Activated B cell treated with CpG ODN at 0.5 μM for 24 hours (primary cell): ENCODE measurements around the gene ATP10B. TPM values are rescaled to one million over a fixed set of nuclear protein-coding genes. Genes with fewer than 3 reads are reported as not detected.

ENCODE experiments used
- ATAC-seq: fragments of 200-7000 bp; cut with Tn5 transposase; one replicate; pipeline ENCODE4 v1.10.0; 2021; ENCODE audit warnings: low read depth, mild to moderate bottlenecking, moderate library complexity
- CTCF ChIA-PET: fragments of 350-600 bp; sonication (Branson Sonifier 250); formaldehyde crosslinking; loops from one replicate; lab custom pipeline; 2021; ENCODE audit warnings: antibody characterized with exemption; lab: Charles Lee
- POLR2A ChIA-PET: fragments of 350-600 bp; sonication (Branson Sonifier 250); formaldehyde crosslinking; loops from one replicate; lab custom pipeline; 2021; ENCODE audit warnings: antibody characterized with exemption; lab: Charles Lee
- DNase-seq: peaks from one replicate; pipeline ENCODE4 v3.0.0; 2022
- H3K27ac Mint-ChIP-seq: one replicate; pipeline ENCODE4 v1.8.0; 2020; ENCODE audit warnings: mixed read lengths
- H3K27me3 Mint-ChIP-seq: one replicate; pipeline ENCODE4 v1.8.0; 2021; ENCODE audit warnings: mixed read lengths
- H3K36me3 Mint-ChIP-seq: one replicate; pipeline ENCODE4 v1.8.0; 2021; ENCODE audit warnings: low read depth, mixed read lengths
- H3K4me1 Mint-ChIP-seq: one replicate; pipeline ENCODE4 v1.8.0; 2021; ENCODE audit warnings: mixed read lengths
- H3K4me3 Mint-ChIP-seq: one replicate; pipeline ENCODE4 v1.8.0; 2020; ENCODE audit warnings: mild to moderate bottlenecking, mixed read lengths
- H3K9me3 Mint-ChIP-seq: one replicate; pipeline ENCODE4 v1.8.0; 2020; ENCODE audit warnings: mixed read lengths
- intact Hi-C: fragments of 100-400 bp; cut with micrococcal nuclease; formaldehyde crosslinking; loops from one replicate; pipeline ENCODE4 v1.15.1; 2024
- total RNA-seq: library from RNA; stranded (reverse); gene quantifications from 2 replicates; pipeline ENCODE4 v1.2.3, GENCODE V29; 2022
- TF ChIP-seq, protein P1 (sequence below): fragments of 200-600 bp; IDR thresholded peaks from one replicate; pipeline ENCODE4 v1.8.0; 2022; ENCODE audit warnings: antibody characterized with exemption, mild to moderate bottlenecking

The ATP10B gene
- total RNA-seq, 1 donor from 2014 or later, result not detected

DNA sequence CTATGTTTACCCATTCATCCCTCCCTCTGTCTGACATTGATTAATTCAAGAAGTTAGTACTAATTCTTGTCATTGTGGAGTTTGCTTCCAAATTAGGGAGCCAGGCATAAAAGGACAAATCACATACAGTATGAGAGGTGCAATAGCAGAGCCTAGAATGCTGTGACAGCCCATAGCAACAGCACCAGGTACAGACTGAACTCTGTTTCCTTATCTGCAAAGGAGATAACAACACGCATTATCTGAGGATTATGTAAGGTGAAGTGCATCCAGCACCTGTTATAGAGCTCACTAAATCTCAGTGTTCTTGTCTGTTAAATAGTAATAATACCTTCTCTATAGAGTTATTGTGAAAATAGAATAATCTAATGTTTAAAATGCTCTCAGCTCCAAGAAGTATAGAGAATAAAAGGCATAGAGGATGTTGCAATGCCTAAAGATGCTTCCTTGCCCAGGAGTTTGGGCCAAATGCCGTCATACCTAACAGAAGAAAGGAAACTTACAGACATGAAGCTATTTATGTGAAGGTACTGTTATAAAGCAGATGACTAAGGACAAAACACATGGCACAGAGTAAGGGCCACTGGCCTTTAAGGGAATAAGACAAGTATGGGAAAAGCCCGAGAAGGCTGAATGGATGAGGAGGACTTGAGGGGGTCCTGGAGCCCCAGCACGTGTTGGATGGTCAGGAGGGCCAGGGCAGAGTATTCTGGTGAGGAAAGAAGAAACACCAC is 214.5 kb downstream of the ATP10B start:
- TF ChIP-seq, protein P1, sequence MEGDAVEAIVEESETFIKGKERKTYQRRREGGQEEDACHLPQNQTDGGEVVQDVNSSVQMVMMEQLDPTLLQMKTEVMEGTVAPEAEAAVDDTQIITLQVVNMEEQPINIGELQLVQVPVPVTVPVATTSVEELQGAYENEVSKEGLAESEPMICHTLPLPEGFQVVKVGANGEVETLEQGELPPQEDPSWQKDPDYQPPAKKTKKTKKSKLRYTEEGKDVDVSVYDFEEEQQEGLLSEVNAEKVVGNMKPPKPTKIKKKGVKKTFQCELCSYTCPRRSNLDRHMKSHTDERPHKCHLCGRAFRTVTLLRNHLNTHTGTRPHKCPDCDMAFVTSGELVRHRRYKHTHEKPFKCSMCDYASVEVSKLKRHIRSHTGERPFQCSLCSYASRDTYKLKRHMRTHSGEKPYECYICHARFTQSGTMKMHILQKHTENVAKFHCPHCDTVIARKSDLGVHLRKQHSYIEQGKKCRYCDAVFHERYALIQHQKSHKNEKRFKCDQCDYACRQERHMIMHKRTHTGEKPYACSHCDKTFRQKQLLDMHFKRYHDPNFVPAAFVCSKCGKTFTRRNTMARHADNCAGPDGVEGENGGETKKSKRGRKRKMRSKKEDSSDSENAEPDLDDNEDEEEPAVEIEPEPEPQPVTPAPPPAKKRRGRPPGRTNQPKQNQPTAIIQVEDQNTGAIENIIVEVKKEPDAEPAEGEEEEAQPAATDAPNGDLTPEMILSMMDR, result no peak
- peaks cover 3% of the 10 kb centered on the region for H3K27me3 Mint-ChIP-seq
- intact Hi-C loops, result no loop called here
- H3K4me3 Mint-ChIP-seq, result no peak overlapping the region
- no peaks in the 10 kb centered on the region for H3K9me3 Mint-ChIP-seq
- ATAC-seq (no peak), DNase-seq (no peak)
- H3K4me1 Mint-ChIP-seq, result no peaks in the 10 kb centered on the region
- no peaks in the 10 kb centered on the region for H3K36me3 Mint-ChIP-seq
- ChIA-PET POLR2A (no interaction called here), CTCF (no interaction called here)
- no peak overlapping the region for H3K27ac Mint-ChIP-seq

DNA sequence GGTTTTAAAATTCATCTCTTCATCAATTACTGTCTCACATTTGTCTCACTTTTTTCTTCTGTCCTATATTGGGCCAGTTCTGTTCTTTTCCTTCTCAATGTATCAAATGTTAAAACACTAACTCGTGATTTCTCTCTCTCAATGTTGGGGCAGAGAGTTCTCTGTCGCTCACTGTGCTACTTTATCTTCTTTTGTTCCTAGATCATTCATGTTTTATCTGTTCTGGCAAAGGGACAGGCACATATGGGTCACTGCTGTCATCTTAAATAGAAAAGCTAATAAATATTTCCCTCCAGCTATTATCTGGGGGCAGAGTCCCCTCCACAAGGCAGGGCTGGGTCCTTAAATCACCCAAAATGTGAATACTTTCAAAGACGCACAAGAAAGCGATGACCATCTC is 216.3 kb downstream of the ATP10B start:
- no peak for DNase-seq
- no peaks in the 10 kb centered on the region for H3K4me1 Mint-ChIP-seq
- POLR2A ChIA-PET, result no interaction called here
- TF ChIP-seq, protein P1, result no peak
- H3K9me3 Mint-ChIP-seq, result no peaks in the 10 kb centered on the region
- intact Hi-C loops, result no loop called here
- CTCF ChIA-PET, result interaction anchor here (0.6 kb wide), 1 partner anchor 214 kb away, joined by 3 read pairs; no protein-coding TSS in a partner anchor
- no peak for ATAC-seq
- no peak overlapping the region for H3K27ac Mint-ChIP-seq
- H3K4me3 Mint-ChIP-seq, result no peak overlapping the region
- peaks cover 3% of the 10 kb centered on the region for H3K27me3 Mint-ChIP-seq
- H3K36me3 Mint-ChIP-seq, result no peaks in the 10 kb centered on the region

DNA sequence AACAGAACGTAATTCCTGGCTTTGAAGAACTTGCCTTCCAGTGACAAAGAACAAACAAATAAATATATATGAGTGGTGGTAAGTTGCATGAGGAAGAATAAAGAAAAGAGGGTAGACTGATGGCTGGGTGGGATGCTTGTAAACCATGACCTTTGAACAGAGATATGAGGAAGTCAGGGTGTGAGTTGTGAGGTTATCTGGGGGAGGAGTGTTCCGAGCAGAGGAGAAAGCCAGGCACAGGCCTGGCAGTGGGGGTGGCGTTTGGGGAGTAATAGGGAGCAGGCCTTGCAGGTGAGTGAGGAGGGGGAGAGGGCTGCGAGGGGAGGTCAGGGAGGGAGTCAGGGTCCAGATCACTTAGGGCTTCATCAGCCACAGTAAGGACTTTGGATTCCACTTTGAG is 217.0 kb downstream of the ATP10B start:
- Mint-ChIP-seq H3K27ac (no peak overlapping the region), H3K36me3 (no peaks in the 10 kb centered on the region), H3K4me3 (no peak overlapping the region), H3K9me3 (no peaks in the 10 kb centered on the region), H3K4me1 (no peaks in the 10 kb centered on the region), H3K27me3 (peaks cover 3% of the 10 kb centered on the region)
- intact Hi-C loops, result no loop called here
- DNase-seq, result no peak
- POLR2A ChIA-PET, result no interaction called here
- CTCF ChIA-PET, result no interaction called here
- TF ChIP-seq, protein P1, result no peak
- ATAC-seq, result no peak

DNA sequence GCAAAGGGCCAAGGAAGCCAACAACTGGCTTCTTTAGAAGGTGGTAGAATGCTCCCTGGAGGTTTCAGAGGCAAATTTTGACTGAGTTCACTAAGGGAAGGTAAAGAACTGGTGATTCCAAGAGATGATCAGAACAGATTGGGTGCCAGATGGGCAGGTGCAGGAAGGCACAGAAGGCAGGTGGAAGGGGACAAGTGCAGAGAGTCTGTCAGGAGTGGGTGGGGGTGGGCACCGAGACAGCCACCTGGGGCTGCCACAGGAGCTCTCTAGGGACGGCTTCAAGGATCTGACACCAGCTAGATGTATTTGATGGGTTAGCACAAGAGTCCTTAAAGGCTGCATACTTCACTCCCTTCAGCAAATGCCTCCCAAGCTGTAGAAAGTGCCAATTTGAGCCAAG is 223.0 kb downstream of the ATP10B start:
- intact Hi-C loops, result no loop called here
- TF ChIP-seq, protein P1, result no peak
- DNase-seq (no peak), ATAC-seq (no peak)
- Mint-ChIP-seq H3K27me3 (peaks cover 7% of the 10 kb centered on the region), H3K27ac (no peak overlapping the region), H3K9me3 (no peaks in the 10 kb centered on the region), H3K4me1 (no peaks in the 10 kb centered on the region), H3K36me3 (no peaks in the 10 kb centered on the region), H3K4me3 (no peak overlapping the region)
- CTCF ChIA-PET, result no interaction called here
- POLR2A ChIA-PET, result no interaction called here

DNA sequence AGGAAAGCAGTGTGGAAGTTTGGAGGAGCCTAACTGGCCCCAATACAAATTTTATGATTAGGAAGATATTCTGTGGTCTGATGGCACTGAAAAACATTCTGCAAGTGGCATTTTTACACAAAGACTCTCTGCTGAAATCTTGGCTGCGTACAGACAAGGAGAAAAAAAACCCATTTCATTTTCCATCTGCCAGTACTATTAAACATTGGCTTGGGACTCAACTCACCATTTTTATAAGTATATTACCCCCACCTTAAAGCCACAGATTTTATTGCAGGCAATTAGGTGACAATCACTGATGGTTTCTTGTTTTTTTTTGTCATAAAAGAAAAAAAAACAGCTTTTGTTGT is 223.4 kb downstream of the ATP10B start:
- H3K4me3 Mint-ChIP-seq, result no peak overlapping the region
- ChIA-PET CTCF (no interaction called here), POLR2A (no interaction called here)
- H3K27me3 Mint-ChIP-seq, result peaks cover 7% of the 10 kb centered on the region
- no peaks in the 10 kb centered on the region for H3K36me3 Mint-ChIP-seq
- no peak for ATAC-seq
- intact Hi-C loops, result no loop called here
- TF ChIP-seq, protein P1, result no peak
- H3K27ac Mint-ChIP-seq, result no peak overlapping the region
- no peak for DNase-seq
- no peaks in the 10 kb centered on the region for H3K9me3 Mint-ChIP-seq
- H3K4me1 Mint-ChIP-seq, result no peaks in the 10 kb centered on the region
